GM19239 (cell line): ENCODE measurements around the gene ELOA.
"Not testable (repeated sequence)": the region's sequence is repeated elsewhere in the genome, so short reads cannot be mapped to it uniquely, and the experiment has no call there.

Experiments
- DNase-seq: peaks from one replicate; pipeline ENCODE4 v3.0.0; 2011; ENCODE audit warnings: low spot score; ENCODE audit not compliant: insufficient read length
- FAIRE-seq: peaks from 2 replicates; lab custom pipeline; 2011; peaks lifted over from hg19 to GRCh38; lab: Jason Lieb, UNC

ELOA gene

GRCh38 chr1:23798662-23799142 lies 55.4 kb downstream of the ELOA start:
- FAIRE-seq = no peak
- DNase-seq = no peak

DNA sequence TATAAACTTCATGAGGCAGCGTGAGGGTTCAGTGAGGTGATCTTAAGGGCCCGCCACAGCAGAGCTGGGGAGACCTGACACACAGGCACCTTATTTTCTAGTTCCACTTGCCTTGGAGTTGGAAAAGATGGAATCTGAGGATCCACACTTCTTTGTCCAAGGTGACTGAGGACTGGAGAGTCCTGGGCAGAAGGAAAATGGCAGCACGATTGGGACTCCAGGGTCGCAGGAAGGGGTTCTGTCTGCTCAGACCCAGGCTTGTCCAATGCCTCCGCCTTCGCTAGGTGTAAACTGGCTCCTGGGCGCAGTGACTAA lies 55.9 kb downstream of the ELOA start:
- peak; percentile 78 for FAIRE-seq
- no peak for DNase-seq

GRCh38 chr1:23799570-23800399 lies 56.5 kb downstream of the ELOA start:
- FAIRE-seq (no peak), DNase-seq (no peak)

- peak; percentile 99 for DNase-seq
- peak; percentile 97 for FAIRE-seq
Measured at GRCh38 chr1:23800400-23801337, 57.4 kb downstream of the ELOA start, which contains the start of gene GALE. GALE (minus strand) TSS chr1:23800754; CDS start chr1:23799007, 1,747 bp downstream.

DNA sequence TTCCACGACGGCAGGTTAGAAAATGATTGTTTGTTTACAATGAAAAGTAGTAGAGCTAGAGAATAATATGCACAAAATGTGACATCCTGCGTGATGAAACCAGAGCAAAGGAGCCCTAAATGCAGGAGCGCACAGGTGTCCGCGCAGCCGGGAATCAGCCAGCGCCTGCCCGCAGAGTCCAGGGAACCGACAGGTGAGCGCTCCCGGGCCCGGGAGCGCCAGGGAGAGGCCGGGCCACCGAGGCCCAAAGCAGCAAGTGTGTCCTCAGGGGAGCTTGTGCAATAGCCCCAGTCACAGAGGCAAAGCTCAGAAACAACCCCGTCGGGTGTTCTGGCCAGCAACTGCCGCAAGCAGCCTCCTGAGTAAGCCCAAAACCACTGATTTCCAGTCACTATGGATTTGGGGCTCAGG lies 58.1 kb downstream of the ELOA start:
- no peak for DNase-seq
- no peak for FAIRE-seq

DNA sequence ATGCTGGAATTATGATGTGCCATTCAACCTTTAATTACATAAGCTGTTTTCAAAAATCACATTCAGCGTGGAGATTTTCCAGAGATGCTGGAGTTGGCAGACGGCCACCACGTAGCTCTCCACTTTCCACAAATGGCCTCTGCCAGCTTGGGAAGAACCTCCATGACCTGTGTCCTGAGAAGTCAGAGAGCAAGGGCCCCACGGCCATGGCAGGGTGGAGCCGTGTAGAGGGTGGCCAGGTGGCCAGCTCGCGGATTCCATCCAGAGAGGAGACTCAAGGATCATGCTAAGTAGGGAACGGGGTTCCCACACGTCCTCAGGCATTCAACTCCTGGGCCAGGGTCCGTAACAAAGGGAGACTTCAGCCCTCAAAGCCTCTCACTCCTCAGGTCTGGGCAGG lies 58.6 kb downstream of the ELOA start:
- DNase-seq (no peak), FAIRE-seq (no peak)

DNA sequence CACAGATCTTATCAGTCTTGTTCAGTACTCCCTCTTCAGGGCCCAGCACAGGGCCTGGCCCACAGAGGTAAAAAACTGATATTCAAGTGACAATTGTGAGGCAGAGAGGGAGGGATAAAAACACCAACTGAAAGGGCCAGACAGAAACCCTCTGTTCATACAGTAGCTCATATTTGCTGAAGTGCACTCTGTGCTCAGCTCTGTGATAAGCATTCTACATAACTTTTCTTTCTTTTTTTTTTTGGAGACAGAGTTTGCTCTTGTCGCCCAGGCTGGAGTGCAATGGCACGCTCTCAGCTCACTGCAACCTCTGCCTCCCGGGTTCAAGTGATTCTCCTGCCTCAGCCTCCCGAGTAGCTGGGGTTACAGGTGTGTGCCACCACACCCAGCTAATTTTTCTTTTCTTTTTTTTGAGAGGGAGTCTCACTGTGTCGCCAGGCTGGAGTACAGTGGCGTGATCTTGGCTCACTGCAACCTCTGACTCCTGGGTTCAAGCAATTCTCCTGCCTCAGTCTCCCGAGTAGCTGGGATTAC lies 59.6 kb downstream of the ELOA start:
- not testable (repeated sequence) for FAIRE-seq, DNase-seq

DNA sequence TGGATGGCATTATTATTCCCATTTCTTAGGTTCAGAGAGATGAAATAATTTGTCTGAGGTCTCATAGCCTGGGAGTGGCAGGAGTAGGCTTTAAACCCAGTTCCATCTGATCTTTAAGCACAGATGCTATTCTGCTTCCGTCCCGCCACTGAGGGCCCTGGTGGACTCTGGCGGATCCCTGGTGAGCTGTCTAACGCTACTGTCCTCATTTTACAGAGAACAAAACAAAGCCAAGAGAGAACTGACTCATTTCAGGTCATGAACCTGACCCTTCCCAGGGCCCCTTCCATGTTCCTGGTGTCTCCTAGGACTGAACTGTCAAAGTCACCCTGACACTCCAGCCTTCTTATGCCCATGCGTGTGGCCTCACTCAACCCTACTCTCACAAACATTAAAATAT lies 60.4 kb downstream of the ELOA start:
- DNase-seq = no peak
- no peak for FAIRE-seq

- DNase-seq = no peak
- FAIRE-seq = no peak
Measured at GRCh38 chr1:23804183-23804835, 61.0 kb downstream of the ELOA start.

GRCh38 chr1:23805025-23805424 lies 61.8 kb downstream of the ELOA start:
- FAIRE-seq = no peak

GRCh38 chr1:23806280-23806679 lies 63.0 kb downstream of the ELOA start:
- DNase-seq = no peak
- no peak for FAIRE-seq

More at GRCh38 chr1:23805025-23805424, 61.8 kb downstream of the ELOA start:
- DNase-seq = no peak

- DNase-seq (no peak), FAIRE-seq (no peak)
Measured at GRCh38 chr1:23807453-23807852, 64.2 kb downstream of the ELOA start.

GRCh38 chr1:23809751-23810171 lies 66.5 kb downstream of the ELOA start:
- FAIRE-seq = peak; percentile 97

GRCh38 chr1:23810818-23811540 lies 67.7 kb downstream of the ELOA start:
- FAIRE-seq (peak; percentile 87), DNase-seq (peak; percentile 58)

More at GRCh38 chr1:23809751-23810171, 66.5 kb downstream of the ELOA start:
- peak; percentile 63 for DNase-seq
